SK-N-SH (cell line): ENCODE measurements around the gene GCNT2.
"Not testable (repeated sequence)": the region's sequence is repeated elsewhere in the genome, so short reads cannot be mapped to it uniquely, and the experiment has no call there.

Source experiments
- MEF2A ChIP-seq: IDR thresholded peaks from 2 replicates; pipeline ENCODE4 v1.4.0; 2012; ENCODE audit warnings: low read depth, borderline replicate concordance
- NFIC ChIP-seq: IDR thresholded peaks from 2 replicates; pipeline ENCODE4 v1.4.0; 2012; ENCODE audit warnings: borderline replicate concordance
- POLR2AphosphoS5 ChIP-seq: IDR thresholded peaks from 2 replicates; pipeline ENCODE4 v1.6.1; 2012; ENCODE audit warnings: low read depth, low read length
- RXRA ChIP-seq: IDR thresholded peaks from 2 replicates; pipeline ENCODE4 v1.4.0; 2012; ENCODE audit warnings: low read depth, mild to moderate bottlenecking, borderline replicate concordance
- SIN3A ChIP-seq: IDR thresholded peaks from 2 replicates; pipeline ENCODE4 v1.6.1; 2012; ENCODE audit warnings: low read depth, mild to moderate bottlenecking, low read length, moderate library complexity, borderline replicate concordance
- TAF1 ChIP-seq: IDR thresholded peaks from 2 replicates; pipeline ENCODE4 v1.6.1; 2012; ENCODE audit warnings: low read depth, mild to moderate bottlenecking, low read length, moderate library complexity, borderline replicate concordance
- TEAD4 ChIP-seq: IDR thresholded peaks from 2 replicates; pipeline ENCODE4 v1.4.0; 2012; ENCODE audit warnings: mild to moderate bottlenecking, borderline replicate concordance; ENCODE audit not compliant: insufficient read depth
- YY1 ChIP-seq: IDR thresholded peaks from 2 replicates; pipeline ENCODE4 v1.4.0; 2012; ENCODE audit warnings: low read depth, mild to moderate bottlenecking
- TF ChIP-seq, protein P1 (sequence below): fragments of 200-600 bp; sonication (generic); IDR thresholded peaks from 2 replicates; pipeline ENCODE4 v1.6.1; 2017; ENCODE audit warnings: antibody characterized with exemption, mild to moderate bottlenecking, moderate library complexity
- TF ChIP-seq, protein P2 (sequence below): IDR thresholded peaks from 2 replicates; pipeline ENCODE4; 2012
- TF ChIP-seq, protein P3 (sequence below): fragments of 150-350 bp; IDR thresholded peaks from 2 replicates; pipeline ENCODE4 v1.6.1; 2017; ENCODE audit warnings: antibody characterized with exemption, low read length, low read depth, borderline replicate concordance
- TF ChIP-seq, protein P4 (sequence below): IDR thresholded peaks from 2 replicates; pipeline ENCODE4 v1.6.1; 2012; ENCODE audit warnings: mild to moderate bottlenecking, low read depth, low read length, moderate library complexity
- TF ChIP-seq, protein P5 (sequence below): IDR thresholded peaks from 2 replicates; pipeline ENCODE4 v1.4.0; 2012; ENCODE audit warnings: low read depth, borderline replicate concordance
- TF ChIP-seq, protein P6 (sequence below): IDR thresholded peaks from 2 replicates; pipeline ENCODE4 v1.4.0; 2012; ENCODE audit warnings: low read depth

DNA sequence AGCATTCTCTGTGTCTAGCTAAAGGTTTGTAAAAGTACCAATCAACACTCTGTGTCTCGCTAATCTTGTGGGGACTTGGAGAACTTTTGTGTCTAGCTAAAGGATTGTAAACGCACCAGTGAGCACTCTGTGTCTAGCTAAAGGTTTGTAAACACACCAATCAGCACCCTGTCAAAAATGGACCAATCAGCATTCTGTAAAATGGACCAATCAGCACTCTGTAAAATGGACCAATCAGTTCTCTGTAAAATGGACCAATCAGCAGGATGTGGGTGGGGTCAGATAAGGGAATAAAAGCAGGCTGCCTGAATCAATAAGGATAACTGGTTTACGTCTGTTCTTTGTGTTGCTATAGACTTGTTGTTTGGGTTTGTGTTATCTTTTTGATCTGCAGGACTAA lies 29.2 kb upstream of the GCNT2 start:
- TF ChIP-seq YY1, POLR2AphosphoS5, MEF2A, NFIC, RXRA, SIN3A, TAF1, TEAD4: not testable (repeated sequence)
- TF ChIP-seq, protein P1, sequence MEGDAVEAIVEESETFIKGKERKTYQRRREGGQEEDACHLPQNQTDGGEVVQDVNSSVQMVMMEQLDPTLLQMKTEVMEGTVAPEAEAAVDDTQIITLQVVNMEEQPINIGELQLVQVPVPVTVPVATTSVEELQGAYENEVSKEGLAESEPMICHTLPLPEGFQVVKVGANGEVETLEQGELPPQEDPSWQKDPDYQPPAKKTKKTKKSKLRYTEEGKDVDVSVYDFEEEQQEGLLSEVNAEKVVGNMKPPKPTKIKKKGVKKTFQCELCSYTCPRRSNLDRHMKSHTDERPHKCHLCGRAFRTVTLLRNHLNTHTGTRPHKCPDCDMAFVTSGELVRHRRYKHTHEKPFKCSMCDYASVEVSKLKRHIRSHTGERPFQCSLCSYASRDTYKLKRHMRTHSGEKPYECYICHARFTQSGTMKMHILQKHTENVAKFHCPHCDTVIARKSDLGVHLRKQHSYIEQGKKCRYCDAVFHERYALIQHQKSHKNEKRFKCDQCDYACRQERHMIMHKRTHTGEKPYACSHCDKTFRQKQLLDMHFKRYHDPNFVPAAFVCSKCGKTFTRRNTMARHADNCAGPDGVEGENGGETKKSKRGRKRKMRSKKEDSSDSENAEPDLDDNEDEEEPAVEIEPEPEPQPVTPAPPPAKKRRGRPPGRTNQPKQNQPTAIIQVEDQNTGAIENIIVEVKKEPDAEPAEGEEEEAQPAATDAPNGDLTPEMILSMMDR = not testable (repeated sequence)
- TF ChIP-seq, protein P2, sequence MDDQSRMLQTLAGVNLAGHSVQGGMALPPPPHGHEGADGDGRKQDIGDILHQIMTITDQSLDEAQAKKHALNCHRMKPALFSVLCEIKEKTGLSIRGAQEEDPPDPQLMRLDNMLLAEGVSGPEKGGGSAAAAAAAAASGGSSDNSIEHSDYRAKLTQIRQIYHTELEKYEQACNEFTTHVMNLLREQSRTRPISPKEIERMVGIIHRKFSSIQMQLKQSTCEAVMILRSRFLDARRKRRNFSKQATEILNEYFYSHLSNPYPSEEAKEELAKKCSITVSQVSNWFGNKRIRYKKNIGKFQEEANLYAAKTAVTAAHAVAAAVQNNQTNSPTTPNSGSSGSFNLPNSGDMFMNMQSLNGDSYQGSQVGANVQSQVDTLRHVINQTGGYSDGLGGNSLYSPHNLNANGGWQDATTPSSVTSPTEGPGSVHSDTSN = not testable (repeated sequence)
- TF ChIP-seq, protein P3, sequence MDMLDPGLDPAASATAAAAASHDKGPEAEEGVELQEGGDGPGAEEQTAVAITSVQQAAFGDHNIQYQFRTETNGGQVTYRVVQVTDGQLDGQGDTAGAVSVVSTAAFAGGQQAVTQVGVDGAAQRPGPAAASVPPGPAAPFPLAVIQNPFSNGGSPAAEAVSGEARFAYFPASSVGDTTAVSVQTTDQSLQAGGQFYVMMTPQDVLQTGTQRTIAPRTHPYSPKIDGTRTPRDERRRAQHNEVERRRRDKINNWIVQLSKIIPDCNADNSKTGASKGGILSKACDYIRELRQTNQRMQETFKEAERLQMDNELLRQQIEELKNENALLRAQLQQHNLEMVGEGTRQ = not testable (repeated sequence)
- TF ChIP-seq, protein P4, sequence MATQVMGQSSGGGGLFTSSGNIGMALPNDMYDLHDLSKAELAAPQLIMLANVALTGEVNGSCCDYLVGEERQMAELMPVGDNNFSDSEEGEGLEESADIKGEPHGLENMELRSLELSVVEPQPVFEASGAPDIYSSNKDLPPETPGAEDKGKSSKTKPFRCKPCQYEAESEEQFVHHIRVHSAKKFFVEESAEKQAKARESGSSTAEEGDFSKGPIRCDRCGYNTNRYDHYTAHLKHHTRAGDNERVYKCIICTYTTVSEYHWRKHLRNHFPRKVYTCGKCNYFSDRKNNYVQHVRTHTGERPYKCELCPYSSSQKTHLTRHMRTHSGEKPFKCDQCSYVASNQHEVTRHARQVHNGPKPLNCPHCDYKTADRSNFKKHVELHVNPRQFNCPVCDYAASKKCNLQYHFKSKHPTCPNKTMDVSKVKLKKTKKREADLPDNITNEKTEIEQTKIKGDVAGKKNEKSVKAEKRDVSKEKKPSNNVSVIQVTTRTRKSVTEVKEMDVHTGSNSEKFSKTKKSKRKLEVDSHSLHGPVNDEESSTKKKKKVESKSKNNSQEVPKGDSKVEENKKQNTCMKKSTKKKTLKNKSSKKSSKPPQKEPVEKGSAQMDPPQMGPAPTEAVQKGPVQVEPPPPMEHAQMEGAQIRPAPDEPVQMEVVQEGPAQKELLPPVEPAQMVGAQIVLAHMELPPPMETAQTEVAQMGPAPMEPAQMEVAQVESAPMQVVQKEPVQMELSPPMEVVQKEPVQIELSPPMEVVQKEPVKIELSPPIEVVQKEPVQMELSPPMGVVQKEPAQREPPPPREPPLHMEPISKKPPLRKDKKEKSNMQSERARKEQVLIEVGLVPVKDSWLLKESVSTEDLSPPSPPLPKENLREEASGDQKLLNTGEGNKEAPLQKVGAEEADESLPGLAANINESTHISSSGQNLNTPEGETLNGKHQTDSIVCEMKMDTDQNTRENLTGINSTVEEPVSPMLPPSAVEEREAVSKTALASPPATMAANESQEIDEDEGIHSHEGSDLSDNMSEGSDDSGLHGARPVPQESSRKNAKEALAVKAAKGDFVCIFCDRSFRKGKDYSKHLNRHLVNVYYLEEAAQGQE = not testable (repeated sequence)
- TF ChIP-seq, protein P5, sequence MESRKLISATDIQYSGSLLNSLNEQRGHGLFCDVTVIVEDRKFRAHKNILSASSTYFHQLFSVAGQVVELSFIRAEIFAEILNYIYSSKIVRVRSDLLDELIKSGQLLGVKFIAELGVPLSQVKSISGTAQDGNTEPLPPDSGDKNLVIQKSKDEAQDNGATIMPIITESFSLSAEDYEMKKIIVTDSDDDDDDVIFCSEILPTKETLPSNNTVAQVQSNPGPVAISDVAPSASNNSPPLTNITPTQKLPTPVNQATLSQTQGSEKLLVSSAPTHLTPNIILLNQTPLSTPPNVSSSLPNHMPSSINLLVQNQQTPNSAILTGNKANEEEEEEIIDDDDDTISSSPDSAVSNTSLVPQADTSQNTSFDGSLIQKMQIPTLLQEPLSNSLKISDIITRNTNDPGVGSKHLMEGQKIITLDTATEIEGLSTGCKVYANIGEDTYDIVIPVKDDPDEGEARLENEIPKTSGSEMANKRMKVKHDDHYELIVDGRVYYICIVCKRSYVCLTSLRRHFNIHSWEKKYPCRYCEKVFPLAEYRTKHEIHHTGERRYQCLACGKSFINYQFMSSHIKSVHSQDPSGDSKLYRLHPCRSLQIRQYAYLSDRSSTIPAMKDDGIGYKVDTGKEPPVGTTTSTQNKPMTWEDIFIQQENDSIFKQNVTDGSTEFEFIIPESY = not testable (repeated sequence)
- TF ChIP-seq, protein P6, sequence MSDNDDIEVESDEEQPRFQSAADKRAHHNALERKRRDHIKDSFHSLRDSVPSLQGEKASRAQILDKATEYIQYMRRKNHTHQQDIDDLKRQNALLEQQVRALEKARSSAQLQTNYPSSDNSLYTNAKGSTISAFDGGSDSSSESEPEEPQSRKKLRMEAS = not testable (repeated sequence)
